Skeletal muscle tissue (tissue), 4 donors: ENCODE data around the gene UBE2U. TPM values are rescaled to one million over a fixed set of nuclear protein-coding genes. Genes with fewer than 3 reads are reported as not detected.

Experiments used
- H3K27ac ChIP-seq: one replicate; pipeline ENCODE4 v1.7.0; 2013; ENCODE audit warnings: mild to moderate bottlenecking, low read depth, low read length, inconsistent platforms
- H3K27me3 ChIP-seq, 3 donors: one replicate each; pipeline ENCODE4 v1.7.0; 2013; ENCODE audit warnings: low read length in 3 of 3; ENCODE audit not compliant: control insufficient read depth in 3 of 3, insufficient read depth in 3 of 3
- H3K36me3 ChIP-seq, 3 donors: one replicate each; pipeline ENCODE4 v1.7.0; 2013; ENCODE audit warnings: low read length in 3 of 3; ENCODE audit not compliant: control insufficient read depth in 3 of 3, insufficient read depth in 3 of 3
- H3K4me1 ChIP-seq, 3 donors: one replicate each; pipeline ENCODE4 v1.7.0; 2013; ENCODE audit warnings: low read length in 3 of 3, mild to moderate bottlenecking in 3 of 3; ENCODE audit not compliant: control insufficient read depth in 3 of 3, insufficient read depth in 3 of 3
- H3K4me3 ChIP-seq, 3 donors: one replicate each; pipeline ENCODE4 v1.7.0; 2013; ENCODE audit warnings: low read length in 3 of 3
- H3K9ac ChIP-seq, 3 donors: one replicate each; pipeline ENCODE4 v1.7.0; 2013; ENCODE audit warnings: low read length in 3 of 3, mild to moderate bottlenecking in 3 of 3, moderate library complexity in 2 of 3, low read depth in 1 of 3
- H3K9me3 ChIP-seq, 3 donors: one replicate each; pipeline ENCODE4 v1.7.0; 2013; ENCODE audit warnings: low read length in 3 of 3; ENCODE audit not compliant: control insufficient read depth in 3 of 3
- total RNA-seq: library from RNA; depleted of rRNA; stranded (reverse); fragments of >200 nt; gene quantifications from one replicate; pipeline ENCODE4 v1.2.3, GENCODE V29; 2014
- donor health status: Osteomylitis.

The UBE2U gene
- total RNA-seq, 1 donor from 2014 or later: not detected

DNA sequence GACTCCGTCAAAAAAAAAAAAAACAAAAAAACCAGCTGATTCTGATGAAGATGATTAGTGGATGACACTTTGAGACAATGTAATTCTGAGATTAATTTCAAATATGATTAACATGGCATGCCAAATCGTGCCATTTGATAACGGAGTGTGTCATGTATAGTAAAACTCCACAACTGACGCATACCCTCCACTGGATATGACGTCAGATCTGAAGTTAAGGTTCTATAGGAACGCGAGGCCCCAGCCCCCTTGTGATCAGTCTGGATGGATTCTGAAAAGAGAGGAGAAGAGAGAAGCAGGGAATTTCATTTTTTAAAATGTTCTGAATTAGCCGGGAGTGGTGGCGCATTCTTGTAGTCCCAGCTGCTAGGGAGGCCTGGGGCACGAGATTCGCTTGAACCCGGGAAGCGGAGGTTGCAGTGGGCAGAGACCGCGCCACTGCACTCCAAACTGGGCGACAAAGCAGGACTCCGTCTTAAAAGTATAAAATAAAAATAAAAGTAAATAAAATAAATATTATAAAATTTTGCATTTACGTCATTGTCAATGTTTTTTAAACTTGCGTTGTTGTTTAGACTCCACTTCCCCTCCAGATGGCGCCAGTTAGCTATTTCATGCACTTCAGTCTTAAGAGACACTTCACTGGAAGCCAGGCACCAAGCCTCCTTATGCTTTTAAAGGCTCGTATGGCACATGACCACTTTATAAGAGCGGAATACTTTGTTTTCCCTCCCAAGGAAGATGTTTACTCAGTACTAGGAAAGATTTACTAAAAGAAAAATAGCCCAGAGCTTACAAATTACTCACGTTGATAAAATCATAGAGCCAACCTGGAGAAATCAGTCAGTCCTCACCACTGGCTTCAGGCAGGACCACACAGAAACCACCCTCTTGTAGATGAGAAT lies 65.5 kb downstream of the UBE2U start:
- H3K27ac ChIP-seq: no peak overlapping the region
- no peak overlapping the region for H3K9ac ChIP-seq
- H3K4me3 ChIP-seq: no peak overlapping the region
- H3K27me3 ChIP-seq: no peaks in the 10 kb centered on the region
- H3K9me3 ChIP-seq: no peaks in the 10 kb centered on the region
- peaks cover 0 to 2% (median 0%) of the 10 kb centered on the region in 3 donors for H3K4me1 ChIP-seq
- no peaks in the 10 kb centered on the region for H3K36me3 ChIP-seq

DNA sequence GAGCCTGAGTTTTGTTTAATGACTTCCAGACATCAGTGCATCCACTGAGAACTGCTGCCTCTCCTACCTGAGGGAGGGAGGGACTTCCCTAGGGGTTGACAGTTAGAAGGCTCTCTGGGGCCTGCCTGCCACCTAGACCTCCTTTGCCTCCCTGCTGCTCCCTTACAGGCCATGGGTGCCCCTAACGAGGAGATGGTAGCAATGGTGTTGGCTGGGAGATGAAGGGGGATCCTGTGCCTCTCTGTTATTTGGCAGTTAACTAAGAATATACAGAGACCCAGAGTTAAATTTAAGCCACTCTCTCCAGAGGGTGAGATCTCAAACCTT lies 66.1 kb downstream of the UBE2U start:
- Histone ChIP-seq H3K36me3 (no peaks in the 10 kb centered on the region), H3K9me3 (no peaks in the 10 kb centered on the region), H3K27ac (no peak overlapping the region), H3K4me3 (no peak overlapping the region), H3K9ac (no peak overlapping the region), H3K27me3 (no peaks in the 10 kb centered on the region), H3K4me1 (peaks cover 0 to 2% (median 0%) of the 10 kb centered on the region in 3 donors)

DNA sequence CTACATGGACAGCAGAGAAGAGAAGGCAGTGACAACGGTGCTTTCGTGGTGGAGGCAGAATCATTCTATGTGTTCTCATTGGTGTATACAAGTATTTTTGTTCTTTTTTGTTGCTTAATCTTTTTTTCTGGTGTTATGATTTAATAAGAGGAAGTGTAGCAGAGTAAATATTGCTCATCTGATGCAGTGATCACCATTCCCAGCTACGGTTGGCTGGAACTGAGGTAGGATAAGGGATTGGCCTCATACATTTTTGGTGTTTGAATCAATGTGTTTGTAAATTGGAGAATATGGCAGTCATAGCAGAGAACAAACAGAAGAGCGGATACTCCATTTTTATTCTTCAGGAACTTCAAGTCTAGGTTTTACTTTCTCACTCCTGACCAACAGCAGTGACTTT lies 76.6 kb downstream of the UBE2U start:
- no peak overlapping the region for H3K4me3 ChIP-seq
- H3K36me3 ChIP-seq: no peaks in the 10 kb centered on the region
- H3K27me3 ChIP-seq: no peaks in the 10 kb centered on the region
- H3K9ac ChIP-seq: no peak overlapping the region
- H3K27ac ChIP-seq: no peak overlapping the region
- no peaks in the 10 kb centered on the region for H3K9me3 ChIP-seq
- peaks cover 0 to 3% (median 0%) of the 10 kb centered on the region in 3 donors for H3K4me1 ChIP-seq

DNA sequence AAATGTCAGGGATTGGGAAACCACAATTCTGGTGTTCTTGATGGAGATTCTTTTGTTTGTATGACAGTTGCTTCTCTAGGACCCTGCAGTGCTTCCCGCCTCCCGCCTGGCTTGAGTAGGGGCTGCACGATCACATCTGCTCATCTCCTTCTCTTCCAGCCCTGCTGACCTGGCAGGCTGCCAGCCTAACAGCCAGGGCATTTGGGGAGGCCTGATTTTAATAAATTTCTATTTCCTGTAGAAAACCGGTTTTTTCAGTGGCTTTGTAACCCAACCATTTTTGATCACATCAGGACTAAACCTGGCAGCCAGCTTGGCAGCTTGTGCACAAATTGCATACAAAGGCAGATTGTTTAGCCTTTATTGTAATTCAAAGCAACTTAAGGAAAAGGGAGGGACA lies 78.9 kb downstream of the UBE2U start:
- Histone ChIP-seq H3K4me3 (no peak overlapping the region), H3K36me3 (no peaks in the 10 kb centered on the region), H3K9me3 (no peaks in the 10 kb centered on the region), H3K9ac (no peak overlapping the region), H3K4me1 (peaks cover 0 to 3% (median 0%) of the 10 kb centered on the region in 3 donors), H3K27me3 (no peaks in the 10 kb centered on the region), H3K27ac (no peak overlapping the region)

DNA sequence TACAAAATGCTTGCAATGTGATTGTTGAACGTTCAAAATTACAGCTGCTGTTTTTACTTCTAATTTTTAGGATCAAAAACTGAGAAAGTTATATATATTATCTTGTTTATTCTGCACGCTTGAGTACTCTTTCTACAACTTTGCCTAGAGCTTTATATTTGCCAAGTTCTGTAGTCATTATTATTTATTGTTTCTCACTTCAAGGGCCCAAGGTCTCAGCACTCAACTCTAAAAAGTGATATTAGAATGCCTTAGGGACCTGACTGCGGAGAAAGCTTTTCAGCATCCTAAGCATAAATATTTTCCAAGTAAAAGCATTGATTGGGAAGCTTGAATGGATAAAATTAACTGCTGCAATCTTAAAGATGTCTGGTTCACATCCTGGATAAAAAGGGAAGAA lies 83.6 kb downstream of the UBE2U start:
- H3K27me3 ChIP-seq: no peaks in the 10 kb centered on the region
- H3K9ac ChIP-seq: no peak overlapping the region
- H3K36me3 ChIP-seq: no peaks in the 10 kb centered on the region
- no peaks in the 10 kb centered on the region for H3K9me3 ChIP-seq
- H3K4me1 ChIP-seq: peaks cover 0 to 3% (median 0%) of the 10 kb centered on the region in 3 donors
- no peak overlapping the region for H3K4me3 ChIP-seq
- H3K27ac ChIP-seq: no peak overlapping the region

DNA sequence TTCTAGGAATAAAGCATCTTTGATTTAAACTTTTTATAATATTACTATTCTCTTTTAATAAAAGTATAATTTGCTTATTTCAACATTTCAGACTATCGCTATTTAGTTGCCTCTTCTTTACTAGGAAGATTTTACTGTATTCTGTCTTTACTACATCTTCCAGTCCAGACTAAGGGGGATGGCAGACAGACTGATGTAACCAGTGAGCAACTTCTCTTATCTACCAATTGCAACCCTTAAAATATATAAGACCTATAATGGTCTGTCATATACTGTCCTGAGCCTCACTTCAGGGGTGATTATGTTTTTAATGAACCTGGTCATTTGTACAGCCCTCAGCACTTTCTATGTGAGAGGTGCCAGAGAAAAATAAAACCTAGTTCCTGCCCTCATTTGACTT lies 87.0 kb downstream of the UBE2U start:
- Histone ChIP-seq H3K36me3 (no peaks in the 10 kb centered on the region), H3K4me3 (no peak overlapping the region), H3K9ac (no peak overlapping the region), H3K27ac (no peak overlapping the region), H3K4me1 (no peaks in the 10 kb centered on the region), H3K9me3 (no peaks in the 10 kb centered on the region), H3K27me3 (no peaks in the 10 kb centered on the region)

DNA sequence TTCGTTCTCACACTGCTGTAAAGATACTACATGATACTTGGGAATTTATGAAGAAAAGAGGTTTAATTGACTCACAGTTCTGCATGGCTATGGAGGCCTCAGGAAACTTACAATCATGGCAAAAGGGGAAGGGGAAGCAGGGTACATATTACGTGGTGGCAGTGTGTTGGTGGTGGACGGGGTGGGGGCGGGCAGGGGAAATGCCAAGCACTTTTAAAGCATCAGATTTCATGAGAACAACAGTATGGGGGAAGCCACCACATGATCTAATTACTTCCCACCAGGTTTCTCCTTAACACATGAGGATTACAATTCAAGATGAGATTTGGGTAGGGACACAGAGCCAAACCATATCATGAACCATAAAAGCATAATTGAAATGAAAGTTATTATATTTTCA lies 88.5 kb downstream of the UBE2U start:
- Histone ChIP-seq H3K9ac (no peak overlapping the region), H3K9me3 (no peaks in the 10 kb centered on the region)

DNA sequence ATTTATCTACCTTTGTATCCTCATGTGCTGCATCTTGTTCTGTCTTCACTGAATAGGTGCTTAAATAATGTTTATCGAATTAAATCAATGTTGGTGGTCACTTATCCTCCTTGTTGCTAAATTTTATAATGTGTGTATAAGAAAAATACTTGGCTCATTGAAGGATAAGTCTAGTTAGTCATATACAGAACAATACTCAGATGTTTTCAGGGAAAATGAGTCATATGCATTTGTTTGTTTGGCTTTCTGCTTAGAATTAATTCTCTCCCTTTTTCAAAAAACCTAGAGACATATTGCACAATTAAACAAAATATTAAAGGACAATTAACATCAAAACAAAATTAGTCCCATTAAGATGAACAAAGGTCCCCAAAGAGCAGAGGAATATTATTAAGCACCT lies 89.0 kb downstream of the UBE2U start:
- Histone ChIP-seq H3K9ac (no peak overlapping the region), H3K4me1 (no peaks in the 10 kb centered on the region), H3K27ac (no peak overlapping the region), H3K4me3 (no peak overlapping the region), H3K9me3 (no peaks in the 10 kb centered on the region), H3K36me3 (no peaks in the 10 kb centered on the region), H3K27me3 (no peaks in the 10 kb centered on the region)

More for the DNA sequence above, 88.5 kb downstream of the UBE2U start:
- Histone ChIP-seq H3K27me3 (no peaks in the 10 kb centered on the region), H3K27ac (no peak overlapping the region), H3K4me1 (no peaks in the 10 kb centered on the region), H3K36me3 (no peaks in the 10 kb centered on the region), H3K4me3 (no peak overlapping the region)

DNA sequence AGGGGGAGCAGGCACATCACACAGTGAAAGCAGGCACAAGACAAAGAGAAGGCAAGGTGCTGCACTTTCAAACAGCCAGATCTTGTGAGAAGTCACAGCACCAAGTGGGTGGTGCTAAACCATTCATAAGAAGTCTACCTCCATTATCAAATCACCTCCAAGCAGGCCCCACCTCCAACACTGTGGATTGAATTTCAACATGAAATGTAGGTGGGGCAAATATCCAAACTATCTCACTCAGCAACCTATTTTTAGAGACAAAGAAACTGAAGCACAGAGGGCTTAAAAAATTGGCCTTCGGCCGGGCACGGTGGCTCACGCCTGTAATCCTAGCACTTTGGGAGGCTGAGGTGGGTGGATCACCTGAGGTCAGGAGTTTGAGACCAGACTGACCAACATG lies 90.4 kb downstream of the UBE2U start:
- no peaks in the 10 kb centered on the region for H3K9me3 ChIP-seq
- H3K9ac ChIP-seq: no peak overlapping the region
- H3K27ac ChIP-seq: no peak overlapping the region
- no peaks in the 10 kb centered on the region for H3K27me3 ChIP-seq
- H3K4me3 ChIP-seq: no peak overlapping the region
- no peaks in the 10 kb centered on the region for H3K36me3 ChIP-seq
- H3K4me1 ChIP-seq: no peaks in the 10 kb centered on the region

DNA sequence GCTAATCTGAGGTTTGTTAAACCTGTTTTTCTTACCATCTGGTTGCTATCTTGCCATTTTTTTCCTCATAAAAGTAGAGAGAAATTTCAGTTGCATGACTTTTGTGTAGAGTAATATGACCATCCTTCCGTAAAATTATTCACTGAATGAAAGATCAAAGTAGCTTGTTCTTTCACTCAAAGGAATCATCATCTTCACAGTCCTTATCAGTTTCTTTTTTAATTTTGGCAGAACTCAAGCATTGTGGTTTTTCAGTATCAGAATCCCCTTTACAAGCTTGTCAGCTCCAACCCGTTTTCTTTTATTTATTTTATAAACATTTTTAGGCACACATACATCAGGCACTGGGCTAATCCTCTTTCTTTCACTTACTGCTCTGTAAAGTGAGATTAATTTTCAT lies 91.7 kb downstream of the UBE2U start:
- Histone ChIP-seq H3K9me3 (no peaks in the 10 kb centered on the region), H3K9ac (no peak overlapping the region), H3K4me3 (no peak overlapping the region)

More for the DNA sequence above, 91.7 kb downstream of the UBE2U start:
- Histone ChIP-seq H3K4me1 (no peaks in the 10 kb centered on the region), H3K36me3 (no peaks in the 10 kb centered on the region), H3K27me3 (no peaks in the 10 kb centered on the region), H3K27ac (no peak overlapping the region)
